ENCODE results near the gene COL6A5.

The COL6A5 gene

GRCh38 chr3:130456540-130456939, 111.1 kb downstream of the COL6A5 start:
- DNase-seq, result no peak

DNA sequence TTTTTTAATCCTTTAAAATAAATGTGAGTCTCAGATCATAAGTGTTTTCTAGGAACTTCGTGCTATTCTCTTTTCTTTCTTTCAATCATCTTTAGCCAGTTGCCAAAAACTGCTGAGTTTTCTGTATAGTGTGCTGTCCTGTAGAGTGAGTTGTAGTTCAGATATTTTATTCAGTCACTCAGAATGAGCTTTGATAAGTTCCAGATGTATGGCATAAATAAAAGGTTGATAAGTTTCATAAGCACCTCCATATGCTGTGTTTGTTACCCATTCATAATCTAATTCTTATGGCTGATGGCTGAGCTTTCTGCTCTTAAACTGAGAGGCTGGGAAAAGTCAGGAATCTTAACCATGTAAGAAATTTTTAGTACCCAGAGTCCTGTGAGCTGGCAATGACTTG, 112.2 kb downstream of the COL6A5 start:
- DNase-seq, result no peak

DNA sequence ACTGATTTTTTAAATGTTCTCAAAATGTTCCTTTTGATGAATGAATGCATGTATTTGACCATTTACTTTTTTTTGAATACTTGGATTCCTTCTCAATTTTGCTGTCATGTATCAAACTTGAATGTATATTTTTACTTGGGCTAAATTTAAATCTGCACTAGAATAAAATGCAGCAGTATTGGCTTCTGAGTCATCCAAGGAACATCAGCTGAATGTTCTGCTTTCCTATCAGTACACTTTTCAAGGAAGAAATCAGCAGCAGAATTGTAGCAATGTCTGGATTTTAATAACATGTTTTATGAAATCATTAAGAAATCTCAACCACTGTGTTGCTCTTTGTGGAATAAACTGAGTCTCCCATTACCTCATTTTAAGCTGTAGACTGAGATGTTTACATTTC, 114.5 kb downstream of the COL6A5 start:
- DNase-seq, result no peak

DNA sequence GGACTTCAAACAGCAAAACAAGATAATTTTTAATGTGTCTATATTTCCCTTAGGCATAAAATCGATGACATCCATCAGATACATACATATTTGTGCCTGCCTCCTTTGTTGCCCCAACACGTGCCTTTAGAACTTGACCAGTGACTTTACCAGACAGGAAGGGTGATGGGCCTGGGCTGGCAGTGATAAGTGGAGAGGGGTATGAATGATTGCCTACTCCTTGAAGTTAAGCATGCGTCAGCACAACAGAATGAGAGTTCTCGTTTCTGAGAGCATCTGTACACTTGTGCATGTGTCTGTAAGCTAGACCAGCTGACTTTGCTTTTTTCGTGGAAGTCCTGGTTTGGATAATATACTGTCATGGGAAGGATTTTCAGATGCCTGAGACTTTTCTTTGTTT, 116.6 kb downstream of the COL6A5 start:
- DNase-seq, result no peak

DNA sequence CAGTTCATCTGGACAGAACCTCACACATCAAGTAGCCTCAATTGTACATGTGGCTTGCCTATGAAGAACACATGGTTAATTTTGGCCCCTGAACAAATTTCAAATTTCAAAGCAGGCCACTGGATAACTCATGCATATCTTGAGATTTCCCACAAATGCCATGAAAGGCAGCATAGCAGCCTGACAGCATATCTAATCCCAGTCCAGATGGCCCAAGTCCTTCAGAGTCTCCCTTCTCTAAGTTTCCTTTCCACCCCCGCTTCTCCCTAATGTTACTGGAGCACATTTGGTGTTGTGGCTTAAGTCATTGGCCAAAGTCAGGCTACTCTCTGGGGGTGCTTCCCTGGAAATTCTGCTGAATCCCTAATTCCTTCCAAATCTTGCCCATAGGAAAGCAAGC, 117.7 kb downstream of the COL6A5 start:
- no peak for DNase-seq

DNA sequence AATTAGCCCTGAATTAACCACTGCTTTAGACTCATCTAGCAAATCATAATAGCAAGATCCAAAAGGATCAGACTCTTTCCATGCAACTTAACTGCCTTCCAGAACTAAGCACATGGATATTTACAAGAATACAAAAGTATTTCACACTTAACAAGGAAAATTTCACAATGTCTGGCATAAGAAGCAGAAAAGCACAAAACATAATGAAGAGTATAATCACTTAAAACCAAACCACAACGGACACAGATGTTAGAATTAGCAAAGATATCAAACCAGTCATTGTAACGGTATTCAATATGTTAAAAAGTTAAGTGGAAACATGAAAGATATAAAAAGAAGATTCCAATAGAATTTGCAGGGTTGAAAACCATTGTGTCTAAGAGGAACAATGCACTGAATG, 120.0 kb downstream of the COL6A5 start:
- DNase-seq, result no peak

DNA sequence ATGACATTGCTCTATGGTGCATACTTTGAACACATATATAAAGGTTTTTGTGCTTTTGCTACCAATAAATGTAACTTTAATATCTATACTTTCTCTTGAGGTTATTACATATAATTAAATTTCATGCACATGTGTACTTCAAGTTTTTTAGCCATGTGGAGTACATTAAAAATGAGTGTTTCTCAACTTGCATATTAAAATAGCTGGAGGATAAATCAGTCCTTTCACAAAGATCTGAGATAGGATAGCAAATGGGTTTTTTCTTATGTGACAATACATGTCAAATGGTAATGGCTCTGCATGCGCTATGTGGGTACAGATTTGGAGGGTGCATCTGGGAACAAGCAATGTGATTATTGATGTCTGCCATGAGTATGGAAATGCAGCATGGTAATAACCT, 122.8 kb downstream of the COL6A5 start:
- no peak for DNase-seq

GRCh38 chr3:130470126-130470525, 124.7 kb downstream of the COL6A5 start:
- DNase-seq, result no peak

GRCh38 chr3:130473416-130473815, 127.9 kb downstream of the COL6A5 start:
- no peak for DNase-seq

GRCh38 chr3:130480736-130481135, 135.3 kb downstream of the COL6A5 start:
- DNase-seq, result no peak

DNA sequence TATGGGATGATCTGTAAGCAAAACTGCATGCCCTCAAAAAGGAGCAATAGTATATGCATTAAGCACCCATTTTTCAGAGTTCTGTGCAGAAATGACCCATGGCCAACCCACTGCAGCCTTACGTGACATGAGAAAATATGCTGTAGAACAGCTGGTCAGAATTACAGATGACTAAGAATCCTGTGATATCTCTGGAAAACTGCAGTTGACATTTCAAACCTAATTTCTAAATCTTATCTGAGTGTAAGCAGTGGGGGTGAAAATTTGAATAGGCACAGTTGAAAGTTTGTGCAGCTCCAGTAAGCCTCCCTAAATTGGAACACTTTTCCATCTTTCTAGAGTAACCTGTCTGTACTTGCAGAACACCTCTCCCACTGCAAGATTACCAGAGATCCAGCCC, 142.8 kb downstream of the COL6A5 start:
- DNase-seq, result no peak

DNA sequence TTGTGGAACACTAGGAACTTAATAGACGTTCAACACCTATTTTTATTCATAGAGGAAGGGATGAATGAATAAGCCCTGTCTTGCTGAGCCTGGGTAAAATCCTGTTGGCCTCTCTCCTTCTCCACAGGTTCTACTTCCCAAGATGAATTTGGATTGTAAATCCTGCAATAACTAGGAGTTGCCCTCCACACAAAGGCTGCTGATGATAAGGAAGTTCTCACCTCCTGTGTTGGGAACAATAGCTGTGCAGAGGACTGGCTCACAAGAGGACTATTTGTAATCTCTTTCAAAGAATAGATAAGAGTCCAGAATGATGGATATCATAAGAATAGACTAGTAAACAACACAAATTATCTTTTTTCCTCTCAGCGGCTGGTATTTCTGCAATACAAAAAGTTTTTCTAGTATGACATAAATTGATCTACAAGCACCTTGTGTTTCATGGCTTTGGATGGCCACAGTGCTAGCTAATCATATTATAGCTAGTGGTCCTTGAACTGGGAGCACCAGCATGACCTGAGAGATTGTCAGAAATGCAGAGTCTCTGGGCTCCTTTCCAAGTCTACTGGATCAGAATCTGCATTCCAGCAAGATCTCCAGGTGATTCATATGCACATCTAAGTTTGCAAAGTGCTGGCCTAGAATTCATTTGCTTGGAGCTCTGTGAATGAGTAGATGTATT, 143.4 kb downstream of the COL6A5 start:
- DNase-seq, result no peak

DNA sequence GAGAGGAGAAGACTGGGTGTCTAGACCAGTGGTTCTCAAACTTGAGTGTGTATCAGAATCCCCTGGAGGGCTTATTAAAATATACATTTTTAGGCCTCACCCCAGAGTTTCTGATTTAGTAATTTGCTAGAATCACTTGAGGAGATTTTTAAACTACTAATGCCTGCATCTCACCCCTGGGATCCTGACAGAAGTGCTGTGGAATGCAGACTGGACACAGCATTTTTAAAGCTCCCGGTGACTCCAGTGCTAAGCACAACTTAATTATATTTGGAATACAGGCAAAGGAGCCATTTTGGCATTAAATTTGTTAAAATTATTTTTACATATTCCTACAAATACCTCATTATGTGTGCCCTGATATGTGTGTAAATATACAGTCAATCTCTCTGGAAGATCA, 144.8 kb downstream of the COL6A5 start:
- DNase-seq, result no peak

DNA sequence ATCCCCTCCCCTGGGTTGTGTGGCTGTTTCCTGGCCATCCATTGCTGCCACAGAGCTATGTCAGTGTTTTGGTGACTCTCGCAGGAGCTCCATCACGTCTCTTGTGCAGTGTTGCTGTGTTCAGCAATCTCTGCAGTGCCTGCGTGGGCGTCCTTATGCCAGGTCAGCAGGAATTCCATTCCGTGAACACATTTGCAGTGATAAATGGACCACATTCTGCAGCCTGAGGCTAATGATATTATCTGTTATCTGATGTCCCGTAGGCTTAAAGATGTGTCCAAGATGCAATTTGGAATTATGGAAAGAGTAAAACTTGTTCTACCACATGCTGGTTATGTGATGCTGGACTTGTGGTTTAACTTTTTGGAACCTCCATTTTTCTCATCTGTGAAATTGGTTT, 146.0 kb downstream of the COL6A5 start:
- DNase-seq, result no peak

DNA sequence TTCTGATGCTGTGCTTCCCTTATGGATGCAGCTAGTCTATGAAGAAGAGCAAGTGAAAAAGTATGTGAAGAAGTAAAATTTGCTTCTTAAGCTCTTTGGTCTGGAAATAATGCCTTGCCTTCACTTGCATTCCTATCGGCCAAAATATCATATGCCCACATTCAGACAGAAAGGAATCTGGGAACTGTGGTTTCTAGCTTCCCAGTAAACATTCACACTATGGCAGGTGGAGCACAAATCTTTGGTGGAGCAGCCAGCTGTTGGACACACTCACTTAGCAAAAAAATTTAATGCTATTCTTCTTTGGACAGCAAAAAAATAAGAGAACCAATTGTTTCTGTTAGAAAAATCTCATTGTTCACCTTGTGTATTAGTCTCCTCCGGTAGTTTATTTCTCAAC, 159.2 kb downstream of the COL6A5 start:
- DNase-seq, result no peak

DNA sequence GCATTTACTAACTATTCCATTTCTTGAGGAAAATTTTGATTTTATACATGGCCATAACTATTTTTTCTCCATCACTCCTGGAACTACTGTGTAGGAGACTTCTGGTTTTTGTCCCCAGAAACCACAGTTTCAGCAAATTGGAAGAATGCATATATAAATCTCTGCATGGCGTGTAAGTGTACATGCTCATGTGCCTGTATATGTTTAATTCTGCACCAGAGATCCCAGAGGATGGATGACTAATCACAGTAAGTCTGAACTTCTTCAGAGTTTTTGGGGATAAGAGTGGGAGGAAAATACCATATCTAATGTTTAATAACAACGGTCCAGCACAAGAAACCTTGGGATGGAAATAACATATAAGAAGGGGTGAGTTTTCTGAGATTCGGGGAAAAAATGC, 160.6 kb downstream of the COL6A5 start:
- DNase-seq, result no peak

DNA sequence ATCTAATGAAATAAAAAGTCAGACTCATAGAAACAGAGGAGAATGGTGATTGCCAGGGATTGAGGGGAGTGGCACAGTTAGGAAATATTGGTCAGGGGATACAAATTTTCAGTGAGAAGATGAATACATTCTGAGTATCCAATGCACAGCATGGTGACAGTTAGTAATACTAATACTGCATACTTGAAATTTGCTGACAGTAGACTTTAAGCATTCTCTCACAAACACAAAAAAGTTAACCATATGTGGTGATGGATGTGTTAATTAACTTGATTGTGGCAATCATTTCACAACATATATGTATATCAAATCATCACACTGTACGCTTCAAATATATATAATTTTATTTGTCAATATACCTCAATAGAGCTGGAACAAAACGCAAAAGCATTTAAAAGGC, 162.3 kb downstream of the COL6A5 start:
- DNase-seq, result no peak

- no peak for DNase-seq
Measured at GRCh38 chr3:130509008-130509407, 163.5 kb downstream of the COL6A5 start.

DNA sequence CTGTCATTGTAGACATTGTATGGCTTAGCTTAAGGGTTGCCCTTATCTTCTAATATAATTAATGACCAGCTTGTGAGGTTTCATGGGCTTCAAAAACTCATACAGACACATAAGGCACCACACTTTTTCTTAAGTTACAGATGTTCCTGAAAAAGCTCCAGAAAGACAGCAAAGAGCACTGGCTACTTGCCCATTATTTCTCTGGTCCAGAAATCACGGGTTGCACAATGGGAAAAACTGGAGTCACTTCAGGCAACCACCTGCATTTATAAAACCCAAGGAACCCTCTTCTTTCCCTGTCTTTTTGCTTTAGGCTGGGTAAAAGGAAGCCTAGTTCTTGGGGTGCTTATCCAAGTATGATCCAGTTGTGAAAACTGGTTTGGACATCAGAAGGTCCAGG, 169.2 kb downstream of the COL6A5 start:
- DNase-seq, result no peak

GRCh38 chr3:130515755-130516154, 170.3 kb downstream of the COL6A5 start:
- DNase-seq, result no peak

GRCh38 chr3:130516645-130517512, 171.4 kb downstream of the COL6A5 start, which contains the start of gene COL6A6:
COL6A6 (plus strand) TSS chr3:130517177; CDS start chr3:130560365, 43,188 bp downstream.
- DNase-seq, result no peak

DNA sequence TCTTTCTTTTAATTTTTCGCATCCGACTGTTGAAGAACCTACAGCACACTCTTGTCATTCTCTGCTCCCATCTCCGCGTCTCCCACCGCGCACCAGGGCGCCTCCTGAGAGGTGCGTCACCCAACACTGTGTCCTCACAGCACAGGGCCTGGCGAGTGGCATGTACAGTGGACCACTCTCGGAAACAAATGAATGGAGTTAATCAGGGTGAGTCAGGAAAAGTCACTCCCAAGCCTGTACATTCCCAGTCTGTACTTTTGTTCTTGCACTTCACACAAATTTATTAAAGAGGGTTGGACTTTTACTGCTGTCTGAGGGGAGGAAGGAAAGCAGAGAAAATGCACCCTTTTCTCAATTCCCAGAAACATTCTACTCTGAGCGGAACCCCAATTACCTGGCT, 172.1 kb downstream of the COL6A5 start:
- no peak for DNase-seq

GRCh38 chr3:130519754-130520153, 174.3 kb downstream of the COL6A5 start:
- DNase-seq, result no peak

GRCh38 chr3:130522399-130522798, 176.9 kb downstream of the COL6A5 start:
- no peak for DNase-seq
